ENCODE results near the gene PLXNA4.

DNA sequence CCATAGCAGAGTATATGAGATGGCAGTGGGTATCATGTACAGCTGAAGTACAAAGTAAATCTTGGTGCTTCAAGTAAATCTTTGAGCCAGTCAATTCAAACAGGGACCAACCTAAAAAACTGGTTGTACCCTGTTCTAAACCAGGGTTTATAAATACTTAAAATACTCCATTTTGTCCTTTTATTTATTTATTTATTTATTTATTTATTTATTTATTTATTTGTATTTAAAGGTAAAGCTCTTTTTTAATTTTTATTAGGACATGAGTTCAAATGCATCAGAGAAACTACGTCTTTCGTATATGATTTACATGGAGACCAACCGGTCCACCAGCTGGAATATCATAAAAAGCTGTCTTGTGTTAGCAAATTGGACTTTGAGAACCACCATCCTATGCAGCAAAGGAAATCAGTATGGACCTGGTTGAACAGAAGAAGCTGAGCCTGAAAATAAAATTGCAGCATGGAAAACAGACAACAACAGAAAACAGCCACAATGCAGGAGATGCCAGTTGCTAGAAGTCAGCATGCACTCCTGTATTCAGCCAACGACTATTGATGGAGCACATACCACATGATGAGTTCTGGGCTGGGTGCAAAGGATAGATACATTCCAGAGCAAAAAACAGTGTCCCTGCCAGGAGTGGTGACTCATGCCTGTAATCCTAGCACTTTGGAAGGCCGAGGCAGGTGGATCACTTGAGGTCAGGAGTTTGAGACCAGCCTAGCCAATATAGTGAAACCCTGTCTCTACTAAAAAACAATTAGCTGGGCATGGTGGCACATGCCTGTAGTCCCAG is 60.0 kb downstream of the PLXNA4 start:
- TF ChIP-seq, protein P1, sequence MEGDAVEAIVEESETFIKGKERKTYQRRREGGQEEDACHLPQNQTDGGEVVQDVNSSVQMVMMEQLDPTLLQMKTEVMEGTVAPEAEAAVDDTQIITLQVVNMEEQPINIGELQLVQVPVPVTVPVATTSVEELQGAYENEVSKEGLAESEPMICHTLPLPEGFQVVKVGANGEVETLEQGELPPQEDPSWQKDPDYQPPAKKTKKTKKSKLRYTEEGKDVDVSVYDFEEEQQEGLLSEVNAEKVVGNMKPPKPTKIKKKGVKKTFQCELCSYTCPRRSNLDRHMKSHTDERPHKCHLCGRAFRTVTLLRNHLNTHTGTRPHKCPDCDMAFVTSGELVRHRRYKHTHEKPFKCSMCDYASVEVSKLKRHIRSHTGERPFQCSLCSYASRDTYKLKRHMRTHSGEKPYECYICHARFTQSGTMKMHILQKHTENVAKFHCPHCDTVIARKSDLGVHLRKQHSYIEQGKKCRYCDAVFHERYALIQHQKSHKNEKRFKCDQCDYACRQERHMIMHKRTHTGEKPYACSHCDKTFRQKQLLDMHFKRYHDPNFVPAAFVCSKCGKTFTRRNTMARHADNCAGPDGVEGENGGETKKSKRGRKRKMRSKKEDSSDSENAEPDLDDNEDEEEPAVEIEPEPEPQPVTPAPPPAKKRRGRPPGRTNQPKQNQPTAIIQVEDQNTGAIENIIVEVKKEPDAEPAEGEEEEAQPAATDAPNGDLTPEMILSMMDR (IDR thresholded peaks at IDR 0.05; ENCODE audit: insufficient read depth, low read depth, low read length) = no peak
- no peak for TF ChIP-seq EZH2 (IDR thresholded peaks at IDR 0.05; ENCODE audit: insufficient read depth, low read length)

Data from astrocyte (in vitro differentiated cells and primary cell).